HEK293 (cell line): ENCODE data around the gene NARF.

Experiments used
- CTCF ChIA-PET: fragments of 350-600 bp; formaldehyde crosslinking; extraction: SDS; loops from one replicate; lab custom pipeline; 2021; ENCODE audit warnings: antibody characterized with exemption; lab: Yijun Ruan, JAX
- POLR2A ChIA-PET: fragments of 300-600 bp; formaldehyde crosslinking; extraction: SDS; loops from one replicate; lab custom pipeline; 2020; ENCODE audit warnings: antibody characterized with exemption, inconsistent platforms; lab: Yijun Ruan, JAX
- H3K27ac ChIP-seq: fragments of 200-500 bp; sonication (Bioruptor generic); 2 replicates; pipeline ENCODE4 v1.5.1; 2014; ENCODE audit warnings: low read depth, low read length, control low read depth, inconsistent platforms; ENCODE audit errors: extremely low read depth
- H3K36me3 ChIP-seq, 2 experiments: fragments of 200-500 bp in 1 of 2; sonication (Bioruptor generic) in 1 of 2; 1 replicate in 1 of 2; 2 replicates in 1 of 2; pipeline ENCODE4 v1.5.1; 2014 to 2017; ENCODE audit warnings: inconsistent platforms in 2 of 2, low read length in 2 of 2; ENCODE audit not compliant: control insufficient read depth in 2 of 2, insufficient read depth in 1 of 2
- H3K4me1 ChIP-seq: fragments of 200-500 bp; sonication (Bioruptor generic); 2 replicates; pipeline ENCODE4 v1.5.1; 2014; ENCODE audit warnings: mild to moderate bottlenecking, low read length, inconsistent platforms; ENCODE audit not compliant: control insufficient read depth, insufficient read depth
- H3K4me3 ChIP-seq: 2 replicates; pipeline ENCODE4 v1.5.1; 2011; ENCODE audit warnings: low read depth, mild to moderate bottlenecking, control low read depth, low read length, moderate library complexity
- H3K9me3 ChIP-seq: fragments of 200-500 bp; sonication (Bioruptor generic); 2 replicates; pipeline ENCODE4 v1.5.1; 2014; ENCODE audit warnings: low read depth, low read length, inconsistent platforms; ENCODE audit not compliant: control insufficient read depth, insufficient read depth
- MYNN ChIP-seq: fragments of 450-650 bp; formaldehyde crosslinking; IDR thresholded peaks from 2 replicates; pipeline ENCODE4 v1.5.1; 2016; ENCODE audit warnings: missing biosample characterization, missing genetic modification characterization, borderline replicate concordance
- PRDM1 ChIP-seq: fragments of 450-650 bp; formaldehyde crosslinking; IDR thresholded peaks from 2 replicates; pipeline ENCODE4; 2016; ENCODE audit warnings: missing biosample characterization, missing genetic modification characterization
- PRDM10 ChIP-seq: fragments of 450-650 bp; formaldehyde crosslinking; IDR thresholded peaks from 2 replicates; pipeline ENCODE4 v1.5.1; 2016; ENCODE audit warnings: missing biosample characterization, missing genetic modification characterization
- SCRT1 ChIP-seq: fragments of 450-650 bp; formaldehyde crosslinking; IDR thresholded peaks from 2 replicates; pipeline ENCODE4 v1.5.1; 2016; ENCODE audit warnings: missing biosample characterization, missing genetic modification characterization, borderline replicate concordance
- SCRT2 ChIP-seq: fragments of 450-650 bp; formaldehyde crosslinking; IDR thresholded peaks from 2 replicates; pipeline ENCODE4 v1.5.1; 2016; ENCODE audit warnings: missing biosample characterization, missing genetic modification characterization
- WT1 ChIP-seq: fragments of 450-650 bp; formaldehyde crosslinking; IDR thresholded peaks from 2 replicates; pipeline ENCODE4 v1.5.1; 2016; ENCODE audit warnings: missing biosample characterization, missing genetic modification characterization
- ZNF121 ChIP-seq: fragments of 450-650 bp; formaldehyde crosslinking; IDR thresholded peaks from 2 replicates; pipeline ENCODE4 v1.5.1; 2016; ENCODE audit warnings: missing biosample characterization, missing genetic modification characterization
- ZNF146 ChIP-seq: fragments of 450-650 bp; formaldehyde crosslinking; IDR thresholded peaks from 2 replicates; pipeline ENCODE4 v1.5.1; 2016; ENCODE audit warnings: missing biosample characterization, missing genetic modification characterization
- ZNF211 ChIP-seq: fragments of 450-650 bp; formaldehyde crosslinking; IDR thresholded peaks from 2 replicates; pipeline ENCODE4 v1.5.1; 2016; ENCODE audit warnings: low read depth, missing biosample characterization, missing genetic modification characterization
- ZNF398 ChIP-seq: fragments of 450-650 bp; formaldehyde crosslinking; IDR thresholded peaks from 2 replicates; pipeline ENCODE4 v1.5.1; 2017; ENCODE audit warnings: missing biosample characterization, missing genetic modification characterization
- ZNF513 ChIP-seq: fragments of 450-650 bp; IDR thresholded peaks from 2 replicates; pipeline ENCODE4 v1.5.1; 2018; ENCODE audit warnings: missing biosample characterization, missing genetic modification characterization
- ZNF600 ChIP-seq: fragments of 450-650 bp; formaldehyde crosslinking; IDR thresholded peaks from 2 replicates; pipeline ENCODE4 v1.5.1; 2016; ENCODE audit warnings: missing biosample characterization, missing genetic modification characterization
- ZNF610 ChIP-seq: fragments of 450-650 bp; formaldehyde crosslinking; IDR thresholded peaks from 2 replicates; pipeline ENCODE4 v1.5.1; 2016; ENCODE audit warnings: missing biosample characterization, missing genetic modification characterization, borderline replicate concordance
- ZNF654 ChIP-seq: fragments of 450-650 bp; formaldehyde crosslinking; IDR thresholded peaks from 2 replicates; pipeline ENCODE4 v1.5.1; 2016; ENCODE audit warnings: low read depth, missing biosample characterization, missing genetic modification characterization
- ZNF658 ChIP-seq: fragments of 450-650 bp; formaldehyde crosslinking; IDR thresholded peaks from 2 replicates; pipeline ENCODE4; 2016; ENCODE audit warnings: missing biosample characterization, missing genetic modification characterization
- ZNF776 ChIP-seq: fragments of 450-650 bp; formaldehyde crosslinking; IDR thresholded peaks from 2 replicates; pipeline ENCODE4 v1.5.0; 2017; ENCODE audit warnings: missing biosample characterization, missing genetic modification characterization, borderline replicate concordance
- TF ChIP-seq, protein P1 (sequence below): fragments of 450-650 bp; formaldehyde crosslinking; IDR thresholded peaks from 2 replicates; pipeline ENCODE4 v1.5.1; 2016; ENCODE audit warnings: missing biosample characterization, missing genetic modification characterization
- TF ChIP-seq, protein P2 (sequence below): fragments of 450-650 bp; formaldehyde crosslinking; optimal IDR thresholded peaks from 2 replicates; pipeline ENCODE3; 2016; ENCODE audit warnings: missing biosample characterization, mild to moderate bottlenecking, missing genetic modification characterization

The NARF gene

GRCh38 chr17:82525712-82526111, 67.2 kb downstream of the NARF start:
- no peak overlapping the region for H3K4me3 ChIP-seq
- peaks cover 34% of the 10 kb centered on the region for H3K4me1 ChIP-seq
- TF ChIP-seq PRDM1 (tag by site-specific recombination) (peak; percentile 61; the same call in 1 of the 2 replicates), ZNF211 (tag by site-specific recombination) (no peak)
- POLR2A ChIA-PET: no interaction called here
- CTCF ChIA-PET: interaction anchor here (1.3 to 1.7 kb wide), 2 partner anchors 26 to 28 kb away, joined by 3 to 6 read pairs; no protein-coding TSS in a partner anchor
- no peaks in the 10 kb centered on the region for H3K9me3 ChIP-seq
- H3K27ac ChIP-seq: no peak overlapping the region; the same call in 1 of the 2 replicates
- peaks cover 0 to 10% of the 10 kb centered on the region in 2 experiments; a peak in 1 of 3 replicates for H3K36me3 ChIP-seq

DNA sequence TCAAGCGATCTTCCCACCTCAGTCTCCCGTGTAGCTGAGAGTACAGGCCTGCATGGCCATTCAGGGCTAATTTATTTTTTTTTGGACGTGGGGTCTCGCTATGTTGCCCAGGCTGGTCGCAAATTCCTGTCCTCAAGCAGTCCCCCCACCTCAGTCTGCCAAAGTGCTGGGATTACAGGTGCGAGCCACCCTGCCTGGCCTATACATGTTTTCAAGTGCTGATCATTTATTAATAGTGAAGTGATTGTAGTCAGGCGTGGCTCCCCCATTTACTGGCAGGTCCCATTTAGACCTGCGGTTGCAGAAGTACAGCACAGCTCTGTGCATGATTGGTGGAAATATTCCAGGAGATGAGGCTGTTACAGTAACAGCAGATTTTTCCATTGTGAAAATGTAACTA, 69.4 kb downstream of the NARF start:
- H3K4me1 ChIP-seq: peaks cover 39% of the 10 kb centered on the region
- peaks cover 0 to 10% of the 10 kb centered on the region in 2 experiments; a peak in 1 of 3 replicates for H3K36me3 ChIP-seq
- CTCF ChIA-PET: interaction anchor here (0.6 to 2.0 kb wide), 4 partner anchors 10 to 27 kb away, joined by 3 to 11 read pairs (median 3); no protein-coding TSS in a partner anchor
- TF ChIP-seq ZNF121 (tag by site-specific recombination): peak; percentile 99
- peak; percentile 94 for TF ChIP-seq PRDM10 (tag by site-specific recombination)
- TF ChIP-seq ZNF776 (tag by site-specific recombination): no peak
- H3K4me3 ChIP-seq: no peak overlapping the region
- H3K9me3 ChIP-seq: no peaks in the 10 kb centered on the region
- POLR2A ChIA-PET: interaction anchor here (0.6 kb wide), 1 partner anchor 23 kb away, joined by 6 read pairs; no protein-coding TSS in a partner anchor
- peak overlapping the region; percentile 17; the same call in 1 of the 2 replicates for H3K27ac ChIP-seq

- no peak overlapping the region for H3K4me3 ChIP-seq
- no peak for TF ChIP-seq ZNF658
- peak; percentile 39 for TF ChIP-seq ZNF654 (tag by site-specific recombination)
- TF ChIP-seq SCRT1 (tag by site-specific recombination): peak; percentile 82
- TF ChIP-seq ZNF146 (tag by site-specific recombination): no peak
- TF ChIP-seq WT1 (tag by site-specific recombination): no peak
- TF ChIP-seq ZNF600 (tag by site-specific recombination): peak; percentile 99
- 0 out of 2 replicates have a peak, but pooled peaks have one; percentile 29 for TF ChIP-seq MYNN (tag by site-specific recombination)
- TF ChIP-seq, protein P1, sequence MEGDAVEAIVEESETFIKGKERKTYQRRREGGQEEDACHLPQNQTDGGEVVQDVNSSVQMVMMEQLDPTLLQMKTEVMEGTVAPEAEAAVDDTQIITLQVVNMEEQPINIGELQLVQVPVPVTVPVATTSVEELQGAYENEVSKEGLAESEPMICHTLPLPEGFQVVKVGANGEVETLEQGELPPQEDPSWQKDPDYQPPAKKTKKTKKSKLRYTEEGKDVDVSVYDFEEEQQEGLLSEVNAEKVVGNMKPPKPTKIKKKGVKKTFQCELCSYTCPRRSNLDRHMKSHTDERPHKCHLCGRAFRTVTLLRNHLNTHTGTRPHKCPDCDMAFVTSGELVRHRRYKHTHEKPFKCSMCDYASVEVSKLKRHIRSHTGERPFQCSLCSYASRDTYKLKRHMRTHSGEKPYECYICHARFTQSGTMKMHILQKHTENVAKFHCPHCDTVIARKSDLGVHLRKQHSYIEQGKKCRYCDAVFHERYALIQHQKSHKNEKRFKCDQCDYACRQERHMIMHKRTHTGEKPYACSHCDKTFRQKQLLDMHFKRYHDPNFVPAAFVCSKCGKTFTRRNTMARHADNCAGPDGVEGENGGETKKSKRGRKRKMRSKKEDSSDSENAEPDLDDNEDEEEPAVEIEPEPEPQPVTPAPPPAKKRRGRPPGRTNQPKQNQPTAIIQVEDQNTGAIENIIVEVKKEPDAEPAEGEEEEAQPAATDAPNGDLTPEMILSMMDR (tag by site-specific recombination): peak; percentile 80
- TF ChIP-seq ZNF513 (tag by site-specific recombination): no peak
- no peak for TF ChIP-seq ZNF610 (tag by site-specific recombination)
- TF ChIP-seq SCRT2 (tag by site-specific recombination): peak; percentile 83
- TF ChIP-seq ZNF398 (tag by site-specific recombination): no peak
- TF ChIP-seq PRDM1 (tag by site-specific recombination): no peak
- TF ChIP-seq, protein P2, sequence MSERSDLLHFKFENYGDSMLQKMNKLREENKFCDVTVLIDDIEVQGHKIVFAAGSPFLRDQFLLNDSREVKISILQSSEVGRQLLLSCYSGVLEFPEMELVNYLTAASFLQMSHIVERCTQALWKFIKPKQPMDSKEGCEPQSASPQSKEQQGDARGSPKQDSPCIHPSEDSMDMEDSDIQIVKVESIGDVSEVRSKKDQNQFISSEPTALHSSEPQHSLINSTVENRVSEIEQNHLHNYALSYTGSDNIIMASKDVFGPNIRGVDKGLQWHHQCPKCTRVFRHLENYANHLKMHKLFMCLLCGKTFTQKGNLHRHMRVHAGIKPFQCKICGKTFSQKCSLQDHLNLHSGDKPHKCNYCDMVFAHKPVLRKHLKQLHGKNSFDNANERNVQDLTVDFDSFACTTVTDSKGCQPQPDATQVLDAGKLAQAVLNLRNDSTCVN (tag by site-specific recombination): peak; percentile 49
- TF ChIP-seq, all 188 proteins: peak for 7
- POLR2A ChIA-PET: interaction anchor here (0.7 kb wide), 1 partner anchor 19 kb away, joined by 4 read pairs; no protein-coding TSS in a partner anchor
- Histone ChIP-seq H3K4me1 (peaks cover 40% of the 10 kb centered on the region), H3K36me3 (peaks cover 0 to 5% of the 10 kb centered on the region in 2 experiments; a peak in 1 of 3 replicates), H3K27ac (peak overlapping the region; percentile 17), H3K9me3 (no peaks in the 10 kb centered on the region)
- CTCF ChIA-PET: interaction anchor here (0.7 to 2.0 kb wide), 3 partner anchors 9 to 218 kb away, joined by 3 to 11 read pairs (median 3); no protein-coding TSS in a partner anchor
Observed at GRCh38 chr17:82528484-82529265, 70.1 kb downstream of the NARF start.
